MCF 10A (cell line): ENCODE measurements around the gene KRT71. TPM values are rescaled to one million over a fixed set of nuclear protein-coding genes. Genes with fewer than 3 reads are reported as not detected.

Source experiments
- BruUV-seq: library from RNA; stranded (reverse); fragments of 400-500 nt; replicated peaks from 2 replicates; lab custom pipeline; 2021; lab: Mats Ljungman, UMichigan
- CTCF ChIA-PET: fragments of 300-600 bp; sonication (Branson Sonifier 250); formaldehyde crosslinking; extraction: SDS; loops from one replicate; lab custom pipeline; 2021; ENCODE audit warnings: antibody characterized with exemption, inconsistent platforms; lab: Yijun Ruan, JAX
- POLR2A ChIA-PET: fragments of 300-600, 350-650 bp; sonication (Branson Sonifier 250); formaldehyde crosslinking; extraction: SDS; loops from one replicate; lab custom pipeline; 2020; ENCODE audit warnings: antibody characterized with exemption, inconsistent platforms; lab: Yijun Ruan, JAX
- DNase-seq: peaks from one replicate; pipeline ENCODE4 v3.0.0-alpha.2; 2018; ENCODE audit not compliant: unreplicated experiment
- H3K27ac Mint-ChIP-seq: one replicate; pipeline ENCODE4 v1.8.0; 2022; ENCODE audit warnings: mild to moderate bottlenecking, low read depth, mixed read lengths; ENCODE audit not compliant: unreplicated experiment
- H3K27me3 Mint-ChIP-seq: one replicate; pipeline ENCODE4 v1.8.0; 2022; ENCODE audit warnings: mixed read lengths; ENCODE audit not compliant: insufficient read depth, unreplicated experiment
- H3K36me3 Mint-ChIP-seq: one replicate; pipeline ENCODE4 v1.8.0; 2022; ENCODE audit warnings: mild to moderate bottlenecking, moderate library complexity, mixed read lengths; ENCODE audit not compliant: insufficient read depth, unreplicated experiment
- H3K4me1 Mint-ChIP-seq: one replicate; pipeline ENCODE4 v1.8.0; 2022; ENCODE audit warnings: mixed read lengths; ENCODE audit not compliant: insufficient read depth, unreplicated experiment
- H3K4me3 Mint-ChIP-seq: one replicate; pipeline ENCODE4 v1.8.0; 2022; ENCODE audit warnings: mild to moderate bottlenecking, moderate library complexity, mixed read lengths; ENCODE audit not compliant: unreplicated experiment
- H3K9me3 Mint-ChIP-seq: one replicate; pipeline ENCODE4 v1.8.0; 2022; ENCODE audit warnings: mixed read lengths; ENCODE audit not compliant: unreplicated experiment
- intact Hi-C: fragments of 100-400 bp; cut with micrococcal nuclease; formaldehyde crosslinking; loops from 2 replicates; pipeline ENCODE4 v1.14.1; 2022
- total RNA-seq: library from RNA; stranded (reverse); gene quantifications from 2 replicates; pipeline ENCODE4 v1.2.3, GENCODE V29; 2022
- TF ChIP-seq, protein P1 (sequence below): fragments of 200-600 bp; IDR thresholded peaks from one replicate; pipeline ENCODE4 v1.8.0; 2022; ENCODE audit warnings: antibody characterized with exemption, mild to moderate bottlenecking; ENCODE audit not compliant: unreplicated experiment

KRT71 gene
- total RNA-seq, 1 experiment from 2014 or later, result not detected

DNA sequence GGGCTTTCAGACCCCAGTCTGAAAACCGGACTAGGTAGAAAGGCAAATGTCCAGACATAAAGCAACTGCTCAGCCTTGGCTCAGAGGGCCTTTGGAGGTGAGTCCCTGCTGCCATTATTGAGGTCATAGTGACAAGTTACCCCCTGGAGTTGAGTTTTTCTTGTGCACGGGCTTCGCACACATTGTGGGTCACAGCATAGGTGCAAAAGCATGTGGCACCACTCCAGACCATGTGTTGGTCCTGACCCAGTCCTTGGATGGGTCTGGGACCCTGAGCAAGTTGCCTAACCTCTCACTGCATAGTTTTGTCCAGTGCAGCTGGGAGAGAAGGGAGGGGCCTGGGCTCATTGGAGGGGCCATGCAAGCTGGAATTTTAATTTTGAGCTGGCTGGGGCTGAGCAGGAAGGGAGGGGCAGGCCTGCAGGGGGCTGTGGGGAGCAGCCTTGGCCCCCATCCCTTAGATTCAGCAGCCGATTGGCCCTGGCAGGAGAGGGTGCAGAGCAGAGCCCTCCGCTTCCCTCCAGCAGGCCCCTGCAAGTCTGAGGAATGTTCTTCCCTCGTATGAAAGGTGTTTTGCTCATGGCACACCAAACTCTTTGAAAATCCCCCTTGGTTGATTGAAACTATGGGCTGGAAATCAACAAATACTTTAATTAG lies 28.6 kb downstream of the KRT71 start:
- intact Hi-C loops, result loop anchor here (5.0 kb wide), 2 partner anchors 82 to 367 kb away; no protein-coding TSS in a partner anchor

DNA sequence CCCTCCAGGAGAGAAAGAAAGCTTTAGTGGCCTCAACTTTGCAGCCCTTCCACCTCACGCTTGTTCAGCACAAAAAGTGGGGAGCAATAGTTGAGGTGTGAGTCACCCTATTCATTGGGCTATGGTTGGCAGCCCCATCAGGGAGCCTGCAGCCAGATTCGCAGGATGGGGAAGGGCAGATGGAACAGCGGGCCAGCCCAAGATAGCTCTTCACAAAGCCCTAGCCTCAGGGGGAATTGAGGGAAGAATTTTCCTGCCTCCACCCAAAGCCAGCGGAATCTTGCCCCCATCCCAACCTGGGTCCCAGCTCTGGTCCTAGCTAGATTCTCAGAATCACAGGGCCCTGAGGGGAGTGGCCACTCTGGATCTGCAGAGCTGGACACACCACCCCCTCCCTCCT lies 29.1 kb downstream of the KRT71 start:
- peaks cover 44% of the 10 kb centered on the region for H3K4me1 Mint-ChIP-seq
- ChIA-PET CTCF (interaction anchor here (0.6 to 7.3 kb wide), 4 partner anchors 57 to 504 kb away, joined by 3 to 90 read pairs (median 4); no protein-coding TSS in a partner anchor), POLR2A (interaction anchor here (0.5 to 27.6 kb wide), 13 partner anchors 10 to 427 kb away, joined by 3 to 1235 read pairs (median 7); partner anchors contain the start of gene KRT6A)
- H3K36me3 Mint-ChIP-seq, result peaks cover 17% of the 10 kb centered on the region
- peak; percentile 89 for DNase-seq
- no peaks in the 10 kb centered on the region for H3K9me3 Mint-ChIP-seq
- no peaks in the 10 kb centered on the region for H3K27me3 Mint-ChIP-seq
- TF ChIP-seq, protein P1, sequence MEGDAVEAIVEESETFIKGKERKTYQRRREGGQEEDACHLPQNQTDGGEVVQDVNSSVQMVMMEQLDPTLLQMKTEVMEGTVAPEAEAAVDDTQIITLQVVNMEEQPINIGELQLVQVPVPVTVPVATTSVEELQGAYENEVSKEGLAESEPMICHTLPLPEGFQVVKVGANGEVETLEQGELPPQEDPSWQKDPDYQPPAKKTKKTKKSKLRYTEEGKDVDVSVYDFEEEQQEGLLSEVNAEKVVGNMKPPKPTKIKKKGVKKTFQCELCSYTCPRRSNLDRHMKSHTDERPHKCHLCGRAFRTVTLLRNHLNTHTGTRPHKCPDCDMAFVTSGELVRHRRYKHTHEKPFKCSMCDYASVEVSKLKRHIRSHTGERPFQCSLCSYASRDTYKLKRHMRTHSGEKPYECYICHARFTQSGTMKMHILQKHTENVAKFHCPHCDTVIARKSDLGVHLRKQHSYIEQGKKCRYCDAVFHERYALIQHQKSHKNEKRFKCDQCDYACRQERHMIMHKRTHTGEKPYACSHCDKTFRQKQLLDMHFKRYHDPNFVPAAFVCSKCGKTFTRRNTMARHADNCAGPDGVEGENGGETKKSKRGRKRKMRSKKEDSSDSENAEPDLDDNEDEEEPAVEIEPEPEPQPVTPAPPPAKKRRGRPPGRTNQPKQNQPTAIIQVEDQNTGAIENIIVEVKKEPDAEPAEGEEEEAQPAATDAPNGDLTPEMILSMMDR, result no peak
- peak overlapping the region; percentile 80 for H3K4me3 Mint-ChIP-seq
- no TSS peak for BruUV-seq
- intact Hi-C loops, result loop anchor here (5.0 kb wide), 2 partner anchors 82 to 367 kb away; no protein-coding TSS in a partner anchor
- H3K27ac Mint-ChIP-seq, result no peak overlapping the region

More for the DNA sequence above, 28.6 kb downstream of the KRT71 start:
- DNase-seq, result peak; percentile 54
- Mint-ChIP-seq H3K9me3 (no peaks in the 10 kb centered on the region), H3K27ac (peak overlapping the region; percentile 78), H3K36me3 (peaks cover 12% of the 10 kb centered on the region), H3K4me1 (peaks cover 44% of the 10 kb centered on the region), H3K4me3 (peak overlapping the region; percentile 80), H3K27me3 (no peaks in the 10 kb centered on the region)
- POLR2A ChIA-PET, result interaction anchor here (0.5 to 27.6 kb wide), 14 partner anchors 10 to 426 kb away, joined by 3 to 1235 read pairs (median 6); partner anchors contain the start of gene KRT6A
- BruUV-seq, result no TSS peak
- TF ChIP-seq, protein P1, result no peak
- CTCF ChIA-PET, result interaction anchor here (0.6 to 7.3 kb wide), 11 partner anchors 14 to 505 kb away, joined by 3 to 90 read pairs (median 4); partner anchors contain the start of gene KRT1

DNA sequence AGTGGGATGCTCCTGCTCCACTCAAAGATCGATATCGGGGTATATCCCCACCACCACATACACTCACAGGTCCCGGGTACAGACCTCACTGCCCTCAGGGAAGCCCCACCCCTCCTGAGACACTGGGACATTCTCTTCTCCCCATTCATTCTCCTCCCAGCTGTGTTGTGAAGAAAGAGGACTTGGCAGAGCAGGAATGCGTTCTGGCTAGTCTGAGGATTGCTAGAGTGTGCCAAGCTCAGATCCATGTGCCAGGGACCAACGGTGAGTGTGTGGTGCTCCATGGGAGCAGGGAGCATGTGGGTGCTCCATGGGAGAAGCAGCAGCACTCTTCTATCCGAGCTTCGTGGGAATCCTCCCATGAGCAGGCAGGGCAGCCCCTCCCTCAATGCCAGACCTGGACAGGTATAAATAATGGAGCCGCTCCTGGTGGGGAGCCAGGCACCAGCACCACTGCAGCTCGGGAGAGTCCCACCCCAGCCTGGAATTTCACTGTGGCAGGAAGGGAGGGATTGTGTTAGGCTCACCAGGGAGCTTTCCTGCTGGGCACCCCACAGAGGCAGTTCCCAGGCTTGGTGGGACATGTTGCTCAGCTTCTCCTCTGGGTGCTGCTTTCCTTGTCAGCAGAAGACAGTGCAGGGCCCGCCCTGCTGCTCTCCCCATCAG lies 30.5 kb downstream of the KRT71 start:
- BruUV-seq, result no TSS peak
- peaks cover 44% of the 10 kb centered on the region for H3K4me1 Mint-ChIP-seq
- ChIA-PET POLR2A (interaction anchor here (0.7 to 27.6 kb wide), 16 partner anchors 9 to 428 kb away, joined by 3 to 1235 read pairs (median 6); partner anchors contain the start of genes KRT6A, KRT6B and KRT6C), CTCF (interaction anchor here (0.5 to 7.3 kb wide), 16 partner anchors 15 to 383 kb away, joined by 3 to 90 read pairs (median 4); partner anchors contain the start of genes KRT6A and KRT72)
- H3K4me3 Mint-ChIP-seq, result peak overlapping the region; percentile 80
- TF ChIP-seq, protein P1, result no peak
- no peaks in the 10 kb centered on the region for H3K27me3 Mint-ChIP-seq
- peak overlapping the region; percentile 96 for H3K27ac Mint-ChIP-seq
- peak; percentile 98 for DNase-seq
- H3K36me3 Mint-ChIP-seq, result peaks cover 31% of the 10 kb centered on the region
- intact Hi-C loops, result loop anchor here (1.0 to 5.0 kb wide), 4 partner anchors 28 to 365 kb away; no protein-coding TSS in a partner anchor
- H3K9me3 Mint-ChIP-seq, result no peaks in the 10 kb centered on the region
